Thoracic aorta (tissue), 2 donors: ENCODE results near the gene SRD5A2. TPM values are rescaled to one million over a fixed set of nuclear protein-coding genes. Genes with fewer than 3 reads are reported as not detected.

Experiments used
- ATAC-seq: fragments of 150-250 bp; one replicate; pipeline ENCODE4 v1.8.0; 2017; ENCODE audit warnings: low read depth; ENCODE audit not compliant: insufficient number of reproducible peaks, low FRiP score
- DNase-seq: peaks from one replicate; pipeline ENCODE4 v3.0.0-alpha.2; 2020; ENCODE audit warnings: low spot score
- H3K27ac ChIP-seq, 2 donors: fragments of 200-600 bp; sonication (generic); 1 replicate in 1 of 2; 2 replicates in 1 of 2; pipeline ENCODE4 v1.5.1; 2016; ENCODE audit warnings: mild to moderate bottlenecking in 2 of 2, moderate library complexity in 2 of 2
- H3K27me3 ChIP-seq: fragments of 200-600 bp; sonication (generic); replicated peaks from 2 replicates; pipeline ENCODE4 v1.6.0; 2016; ENCODE audit warnings: mild to moderate bottlenecking; ENCODE audit not compliant: insufficient read depth
- H3K36me3 ChIP-seq: fragments of 200-600 bp; sonication (generic); one replicate; pipeline ENCODE4 v1.5.1; 2016
- H3K4me1 ChIP-seq, 2 donors: fragments of 200-600 bp; sonication (generic); 1 replicate in 1 of 2; 2 replicates in 1 of 2; pipeline versions ENCODE4 v1.5.1 to v1.6.0; 2016; ENCODE audit warnings: low read depth in 2 of 2, mild to moderate bottlenecking in 1 of 2; ENCODE audit not compliant: control insufficient read depth in 1 of 2
- H3K4me3 ChIP-seq: fragments of 200-600 bp; sonication (generic); 2 replicates; pipeline ENCODE4 v1.5.1; 2016; ENCODE audit warnings: mild to moderate bottlenecking
- H3K9me3 ChIP-seq: fragments of 200-600 bp; sonication (generic); 2 replicates; pipeline ENCODE4 v1.5.1; 2016
- CTCF ChIP-seq: fragments of 200-600 bp; sonication (generic); IDR thresholded peaks from one replicate; pipeline ENCODE4 v1.5.1; 2019; ENCODE audit warnings: antibody characterized with exemption
- total RNA-seq, 2 donors: library from RNA; depleted of rRNA; stranded (reverse); fragments of >200 nt; gene quantifications; one replicate each; pipeline versions ENCODE4 v1.1.0 to v1.2.3, GENCODE V29; 2016

Gene SRD5A2
- total RNA-seq, 2 donors from 2014 or later, result not detected

GRCh38 chr2:31517442-31518203, 63.1 kb downstream of the SRD5A2 start:
- ATAC-seq (no peak), DNase-seq (no peak)
- no peak overlapping the region for H3K4me3 ChIP-seq
- H3K36me3 ChIP-seq, result no peaks in the 10 kb centered on the region
- no peaks in the 10 kb centered on the region for H3K27me3 ChIP-seq
- H3K4me1 ChIP-seq, result no peaks in the 10 kb centered on the region
- no peak overlapping the region for H3K27ac ChIP-seq
- no peaks in the 10 kb centered on the region for H3K9me3 ChIP-seq
- TF ChIP-seq CTCF, result no peak

- no peak for TF ChIP-seq CTCF
- ATAC-seq, result no peak
- no peak for DNase-seq
- H3K4me3 ChIP-seq, result no peak overlapping the region
- H3K4me1 ChIP-seq, result no peaks in the 10 kb centered on the region
- H3K36me3 ChIP-seq, result no peaks in the 10 kb centered on the region
- no peaks in the 10 kb centered on the region for H3K9me3 ChIP-seq
- H3K27ac ChIP-seq, result no peak overlapping the region
- no peaks in the 10 kb centered on the region for H3K27me3 ChIP-seq
These were observed 65.2 kb downstream of the SRD5A2 start for GRCh38 chr2:31515586-31515985.

- DNase-seq, result no peak
- no peak for ATAC-seq
These were observed 67.2 kb downstream of the SRD5A2 start for GRCh38 chr2:31513553-31513952.

GRCh38 chr2:31511376-31511775, 69.4 kb downstream of the SRD5A2 start:
- Histone ChIP-seq H3K4me3 (no peak overlapping the region), H3K36me3 (no peaks in the 10 kb centered on the region), H3K9me3 (no peaks in the 10 kb centered on the region), H3K4me1 (no peaks in the 10 kb centered on the region), H3K27ac (no peak overlapping the region), H3K27me3 (no peaks in the 10 kb centered on the region)
- no peak for ATAC-seq
- no peak for TF ChIP-seq CTCF
- no peak for DNase-seq

More at GRCh38 chr2:31513553-31513952, 67.2 kb downstream of the SRD5A2 start:
- H3K4me1 ChIP-seq, result no peaks in the 10 kb centered on the region
- no peak overlapping the region for H3K27ac ChIP-seq
- no peak overlapping the region for H3K4me3 ChIP-seq
- H3K9me3 ChIP-seq, result no peaks in the 10 kb centered on the region
- H3K36me3 ChIP-seq, result no peaks in the 10 kb centered on the region
- no peak for TF ChIP-seq CTCF
- H3K27me3 ChIP-seq, result no peaks in the 10 kb centered on the region

GRCh38 chr2:31505111-31505510, 75.6 kb downstream of the SRD5A2 start:
- no peak for TF ChIP-seq CTCF
- no peak for ATAC-seq

More at GRCh38 chr2:31505111-31505510, 75.6 kb downstream of the SRD5A2 start:
- no peak for DNase-seq
- no peak overlapping the region for H3K27ac ChIP-seq
- no peak overlapping the region for H3K4me3 ChIP-seq
- no peaks in the 10 kb centered on the region for H3K4me1 ChIP-seq
- no peaks in the 10 kb centered on the region for H3K27me3 ChIP-seq
- no peaks in the 10 kb centered on the region for H3K36me3 ChIP-seq
- no peaks in the 10 kb centered on the region for H3K9me3 ChIP-seq
